Stimulated activated CD4-positive, alpha-beta T cell treated with anti-CD3 and anti-CD28 coated beads, Interleukin-1b, Interleukin-23, amount 100 ng/mL, for 4 hours (primary cell): ENCODE results near the gene TSPAN31.

Experiments used
- DNase-seq, 2 donors: peaks; one replicate each; pipeline ENCODE4 v3.0.0-alpha.2; 2020; ENCODE audit warnings: low read depth in 2 of 2

Gene TSPAN31

GRCh38 chr12:57783466-57783801, 38.6 kb downstream of the TSPAN31 start:
- no peak for DNase-seq

- DNase-seq, result no peak
Measured at GRCh38 chr12:57783861-57784260, 39.0 kb downstream of the TSPAN31 start.

- DNase-seq, result no peak
Measured at GRCh38 chr12:57793920-57794319, 49.1 kb downstream of the TSPAN31 start.

GRCh38 chr12:57795354-57795753, 50.5 kb downstream of the TSPAN31 start:
- DNase-seq, result no peak

- DNase-seq, result no peak
Measured at GRCh38 chr12:57796996-57797395, 52.2 kb downstream of the TSPAN31 start.

- DNase-seq, result no peak
Measured at GRCh38 chr12:57797933-57798332, 53.1 kb downstream of the TSPAN31 start.
